Right lobe of liver (tissue), 6 donors: ENCODE data around the gene CGB3. TPM values are rescaled to one million over a fixed set of nuclear protein-coding genes. Genes with fewer than 3 reads are reported as not detected.
A peak's percentile ranks its signal among the peaks of the same experiment; 100 is the strongest.

Experiments
- ATAC-seq, 4 donors: fragments of 200-7000 bp; cut with Tn5 transposase; one replicate each; pipeline ENCODE4 v1.9.1; 2020; ENCODE audit warnings: mild to moderate bottlenecking in 4 of 4, moderate library complexity in 4 of 4
- DNase-seq, 3 donors: peaks; one replicate each; pipeline ENCODE4 v3.0.0-alpha.2; 2020
- H3K27ac ChIP-seq, 3 donors: fragments of 200-600 bp; one replicate each; pipeline ENCODE4 v1.8.0; 2022
- H3K27me3 ChIP-seq, 2 donors: fragments of 200-600 bp; one replicate each; pipeline ENCODE4 v1.8.0; 2022
- H3K36me3 ChIP-seq, 4 donors: fragments of 200-600 bp; sonication (generic) in 1 of 4; one replicate each; pipeline versions ENCODE4 v1.5.1 to v1.8.0; 2017 to 2022; ENCODE audit warnings: control low read depth in 1 of 4
- H3K4me1 ChIP-seq, 4 donors: fragments of 200-600 bp; sonication (generic) in 1 of 4; one replicate each; pipeline versions ENCODE4 v1.5.1 to v1.8.0; 2017 to 2022; ENCODE audit warnings: control low read depth in 1 of 4
- H3K4me3 ChIP-seq, 3 donors: fragments of 200-600 bp; one replicate each; pipeline ENCODE4 v1.8.0; 2022
- H3K9me3 ChIP-seq, 4 donors: fragments of 200-600 bp; sonication (generic) in 1 of 4; one replicate each; pipeline versions ENCODE4 v1.5.1 to v1.8.0; 2017 to 2022; ENCODE audit warnings: control low read depth in 1 of 4
- POLR2A ChIP-seq: fragments of 450-650 bp; IDR thresholded peaks from one replicate; pipeline ENCODE4 v1.6.1; 2017; ENCODE audit warnings: antibody characterized with exemption, mild to moderate bottlenecking
- WGBS: methylation state at CpG from one replicate; pipeline ENCODE4 v1.1.6; 2018; ENCODE audit warnings: low coverage, low lambda C conversion rate; ENCODE audit not compliant: insufficient coverage; ENCODE audit errors: missing lambda C conversion rate; 5-methylcytosine and 5-hydroxymethylcytosine counted together
- intact Hi-C, 2 donors: fragments of 100-400 bp; cut with DNase I; formaldehyde crosslinking; loops; one replicate each; pipeline versions ENCODE4 v1.11.2 to v1.14.1; 2022
- total RNA-seq, 6 experiments: library from RNA; depleted of rRNA in 2 of 6; stranded (reverse); fragments of >200 nt in 2 of 6; fragmentation: NEBNext Ultra II Directional in 3 of 6; extraction: Animal tissue kit (Norgen Biotek cat#: 25700) in 3 of 6; gene quantifications; one replicate each; pipeline versions ENCODE4 v1.1.0 to v1.2.4, GENCODE V29; 2016 to 2023
- TF ChIP-seq, protein P1 (sequence below), 4 donors: fragments of 200-600 bp in 3 of 4; fragments of 450-650 bp in 1 of 4; IDR thresholded peaks; one replicate each; pipeline versions ENCODE4 v1.5.1 to v1.8.0; 2016 to 2022; ENCODE audit warnings: antibody characterized with exemption in 4 of 4, mild to moderate bottlenecking in 2 of 4
- donor health status: DM: no; HTN: yes; CAD: no.
- donor health status: DM: no; HTN: no; CAD: no.
- donor health status: DM: no; HTN: no; CAD: no.
- donor health status: DM: no; HTN: yes; CAD: no.
- donor health status: DM: no; HTN: yes; CAD: no.

Gene CGB3
- total RNA-seq, 6 experiments from 2014 or later = not detected

DNA sequence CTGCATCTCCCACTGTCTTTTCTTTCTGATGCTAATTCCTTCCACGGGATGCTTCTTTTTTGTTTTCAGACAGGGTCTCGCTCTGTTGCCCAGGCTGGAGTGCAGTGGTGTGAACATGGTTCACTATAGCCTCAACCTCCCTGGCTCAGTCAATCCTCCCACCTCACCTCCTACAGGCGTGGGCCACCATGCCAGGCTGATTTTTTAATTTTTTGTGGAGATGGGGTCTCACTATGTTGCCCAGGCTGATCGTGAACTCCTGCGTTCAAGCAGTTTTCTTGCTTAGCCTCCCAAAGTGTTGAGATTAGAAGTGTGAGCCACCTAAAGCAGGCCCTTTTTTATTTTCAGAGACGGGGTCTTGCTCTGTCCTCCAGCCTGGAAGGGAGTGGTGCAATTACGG is 35.8 kb downstream of the CGB3 start:
- Histone ChIP-seq H3K4me3 (no peak overlapping the region), H3K4me1 (peaks cover 0 to 13% (median 5%) of the 10 kb centered on the region in 4 donors), H3K9me3 (no peaks in the 10 kb centered on the region), H3K27me3 (no peaks in the 10 kb centered on the region), H3K27ac (no peak overlapping the region), H3K36me3 (peaks cover 0 to 36% (median 5%) of the 10 kb centered on the region in 4 donors)
- no peak for TF ChIP-seq POLR2A
- TF ChIP-seq, protein P1, sequence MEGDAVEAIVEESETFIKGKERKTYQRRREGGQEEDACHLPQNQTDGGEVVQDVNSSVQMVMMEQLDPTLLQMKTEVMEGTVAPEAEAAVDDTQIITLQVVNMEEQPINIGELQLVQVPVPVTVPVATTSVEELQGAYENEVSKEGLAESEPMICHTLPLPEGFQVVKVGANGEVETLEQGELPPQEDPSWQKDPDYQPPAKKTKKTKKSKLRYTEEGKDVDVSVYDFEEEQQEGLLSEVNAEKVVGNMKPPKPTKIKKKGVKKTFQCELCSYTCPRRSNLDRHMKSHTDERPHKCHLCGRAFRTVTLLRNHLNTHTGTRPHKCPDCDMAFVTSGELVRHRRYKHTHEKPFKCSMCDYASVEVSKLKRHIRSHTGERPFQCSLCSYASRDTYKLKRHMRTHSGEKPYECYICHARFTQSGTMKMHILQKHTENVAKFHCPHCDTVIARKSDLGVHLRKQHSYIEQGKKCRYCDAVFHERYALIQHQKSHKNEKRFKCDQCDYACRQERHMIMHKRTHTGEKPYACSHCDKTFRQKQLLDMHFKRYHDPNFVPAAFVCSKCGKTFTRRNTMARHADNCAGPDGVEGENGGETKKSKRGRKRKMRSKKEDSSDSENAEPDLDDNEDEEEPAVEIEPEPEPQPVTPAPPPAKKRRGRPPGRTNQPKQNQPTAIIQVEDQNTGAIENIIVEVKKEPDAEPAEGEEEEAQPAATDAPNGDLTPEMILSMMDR (IDR thresholded peaks at IDR 0.05) = no peak
- WGBS = 89% methylated on average over 7 of the region's 7 CpGs
- intact Hi-C loops = no loop called here
- DNase-seq = no peak
- ATAC-seq = no peak

DNA sequence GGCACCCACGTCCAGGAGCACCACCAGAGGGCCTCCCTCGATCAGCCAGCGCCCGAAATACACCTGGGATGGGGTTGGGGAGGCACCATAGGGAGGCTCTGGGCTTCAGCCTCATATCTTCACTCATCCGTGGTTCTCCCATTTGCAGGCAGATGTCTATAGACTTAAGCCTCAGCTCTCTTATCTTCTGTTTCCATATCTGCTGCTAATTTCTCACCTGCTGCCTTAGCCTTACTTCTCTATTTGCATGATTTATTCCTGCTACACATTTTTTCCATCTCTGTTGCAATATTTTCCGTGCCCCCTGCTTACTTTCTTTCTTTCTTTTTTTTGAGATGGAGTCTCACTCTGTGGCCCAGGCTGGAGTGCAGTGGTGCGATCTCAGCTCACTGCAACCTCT is 36.8 kb downstream of the CGB3 start:
- DNase-seq (no peak), ATAC-seq (no peak)
- WGBS = 88% methylated on average over 3 of the region's 7 CpGs
- intact Hi-C loops = no loop called here
- no peak overlapping the region for H3K27ac ChIP-seq
- H3K27me3 ChIP-seq = no peaks in the 10 kb centered on the region
- H3K36me3 ChIP-seq = peaks cover 0 to 41% (median 5%) of the 10 kb centered on the region in 4 donors
- H3K9me3 ChIP-seq = no peaks in the 10 kb centered on the region
- no peak overlapping the region for H3K4me3 ChIP-seq
- peaks cover 0 to 13% (median 5%) of the 10 kb centered on the region in 4 donors for H3K4me1 ChIP-seq
- TF ChIP-seq, protein P1 (IDR thresholded peaks at IDR 0.05) = no peak
- no peak for TF ChIP-seq POLR2A

DNA sequence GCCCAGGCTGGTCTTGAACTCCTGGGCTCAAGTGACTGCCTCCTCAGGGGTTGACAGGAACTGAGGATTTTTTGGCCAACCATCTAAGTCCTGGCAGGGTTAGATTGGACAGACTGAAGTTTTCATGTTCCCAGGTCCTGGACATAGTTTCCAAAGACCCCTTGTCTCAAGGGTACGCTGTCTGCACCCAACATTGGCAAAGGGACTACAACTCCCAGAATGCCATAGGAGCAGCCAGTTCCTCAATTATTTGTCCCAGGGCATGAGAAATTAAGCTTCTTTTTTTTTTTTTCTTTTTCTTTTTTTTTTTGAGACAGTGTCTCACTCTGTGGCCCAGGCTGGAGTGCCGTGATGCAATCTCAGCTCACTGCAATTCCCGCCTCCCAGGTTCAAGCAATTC is 37.9 kb downstream of the CGB3 start:
- Histone ChIP-seq H3K4me3 (no peak overlapping the region), H3K27me3 (no peaks in the 10 kb centered on the region), H3K27ac (no peak overlapping the region), H3K9me3 (no peaks in the 10 kb centered on the region), H3K4me1 (peaks cover 0 to 4% (median 0%) of the 10 kb centered on the region in 4 donors), H3K36me3 (peaks cover 0 to 52% (median 5%) of the 10 kb centered on the region in 4 donors)
- intact Hi-C loops = no loop called here
- ATAC-seq (no peak), DNase-seq (no peak)
- 100% methylated on average over 2 of the region's 3 CpGs for WGBS
- TF ChIP-seq POLR2A = no peak
- TF ChIP-seq, protein P1 (IDR thresholded peaks at IDR 0.05) = no peak

DNA sequence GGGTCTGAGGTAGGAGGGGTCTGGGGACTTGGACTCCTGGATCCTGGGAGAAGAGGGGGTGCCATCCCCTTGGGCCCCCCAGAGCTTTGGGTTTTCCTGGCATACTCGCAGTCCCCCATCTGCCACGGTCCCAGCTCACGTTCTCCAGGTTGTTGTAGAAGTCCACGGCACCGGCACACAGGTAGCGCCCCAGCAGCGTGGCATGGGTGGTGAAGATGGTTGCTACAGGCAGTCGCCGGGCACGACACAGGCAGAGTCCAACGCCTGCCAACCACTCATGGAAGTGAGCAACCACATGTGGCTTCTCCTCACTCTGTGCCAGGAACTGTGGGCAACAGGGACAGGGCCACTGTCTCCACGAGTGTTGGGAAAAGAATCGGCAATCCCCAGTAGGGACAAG is 38.4 kb downstream of the CGB3 start:
- Histone ChIP-seq H3K27ac (no peak overlapping the region), H3K36me3 (peaks cover 0 to 52% (median 5%) of the 10 kb centered on the region in 4 donors), H3K4me3 (no peak overlapping the region), H3K27me3 (no peaks in the 10 kb centered on the region), H3K4me1 (peaks cover 0 to 4% (median 0%) of the 10 kb centered on the region in 4 donors), H3K9me3 (no peaks in the 10 kb centered on the region)
- TF ChIP-seq POLR2A = no peak
- TF ChIP-seq, protein P1 (IDR thresholded peaks at IDR 0.05) = no peak
- no CpG with 5 or more reads among the region's 13 CpGs for WGBS
- DNase-seq (no peak), ATAC-seq (peak in 1 of 4 donors; percentile 5)
- intact Hi-C loops = no loop called here

DNA sequence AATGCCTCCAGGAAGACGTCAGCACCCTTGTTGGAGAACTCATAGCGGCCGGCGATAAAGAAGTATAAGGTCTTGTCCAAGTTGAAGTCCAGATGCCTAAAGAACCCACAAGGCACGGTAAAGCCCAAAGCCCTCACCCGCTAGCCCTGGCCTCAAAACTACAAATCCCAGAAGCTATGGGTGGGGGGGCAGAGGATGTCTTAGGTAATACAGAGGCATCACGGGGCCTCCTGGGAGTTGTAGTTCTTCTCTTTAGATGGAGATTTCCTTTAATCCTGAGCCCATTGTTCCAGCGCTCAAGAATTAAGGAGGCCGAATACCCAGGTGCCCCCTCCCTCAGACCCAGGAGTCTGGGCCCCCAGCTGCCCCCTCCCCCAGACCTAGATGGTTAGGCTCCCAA is 41.9 kb downstream of the CGB3 start:
- peaks cover 0 to 4% (median 0%) of the 10 kb centered on the region in 4 donors for H3K4me1 ChIP-seq
- H3K27ac ChIP-seq = no peak overlapping the region
- no peaks in the 10 kb centered on the region for H3K9me3 ChIP-seq
- peaks cover 0 to 45% (median 5%) of the 10 kb centered on the region in 4 donors for H3K36me3 ChIP-seq
- 73% methylated on average over 3 of the region's 9 CpGs for WGBS
- no peak for DNase-seq
- TF ChIP-seq POLR2A = no peak
- TF ChIP-seq, protein P1 (IDR thresholded peaks at IDR 0.05) = no peak
- intact Hi-C loops = no loop called here
- no peak overlapping the region for H3K4me3 ChIP-seq
- ATAC-seq = no peak
- no peaks in the 10 kb centered on the region for H3K27me3 ChIP-seq
